MG63 (cell line): ENCODE results near the gene GPX1. TPM values are rescaled to one million over a fixed set of nuclear protein-coding genes. Genes with fewer than 3 reads are reported as not detected.
"Not testable (repeated sequence)": the region's sequence is repeated elsewhere in the genome, so short reads cannot be mapped to it uniquely, and the experiment has no call there.

ENCODE experiments used
- DNase-seq: peaks from one replicate; pipeline ENCODE4 v3.0.0-alpha.2; 2020
- H3K27me3 ChIP-seq: fragments of 250-450 bp; sonication (Bioruptor Pico); 2 replicates; pipeline ENCODE4 v1.5.1; 2020; ENCODE audit warnings: mild to moderate bottlenecking, moderate library complexity
- H3K36me3 ChIP-seq: fragments of 250-450 bp; sonication (Bioruptor Pico); 2 replicates; pipeline ENCODE4 v1.5.1; 2020; ENCODE audit warnings: mild to moderate bottlenecking, moderate library complexity
- H3K4me3 ChIP-seq: fragments of 250-450 bp; sonication (Bioruptor Pico); 2 replicates; pipeline ENCODE4 v1.5.1; 2020; ENCODE audit warnings: mild to moderate bottlenecking, moderate library complexity
- H3K9me3 ChIP-seq: fragments of 250-450 bp; sonication (Bioruptor Pico); 2 replicates; pipeline ENCODE4 v1.5.1; 2020; ENCODE audit warnings: mild to moderate bottlenecking, moderate library complexity
- total RNA-seq: library from RNA; depleted of rRNA; stranded (reverse); fragments of >200 nt; shearing (Covaris generic); gene quantifications from 2 replicates; pipeline ENCODE4 v1.2.3, GENCODE V29; 2014; ENCODE audit warnings: low replicate concordance; rRNA removed

GPX1 gene
- total RNA-seq, result 74.0 and 247 TPM in 2 replicates

DNA sequence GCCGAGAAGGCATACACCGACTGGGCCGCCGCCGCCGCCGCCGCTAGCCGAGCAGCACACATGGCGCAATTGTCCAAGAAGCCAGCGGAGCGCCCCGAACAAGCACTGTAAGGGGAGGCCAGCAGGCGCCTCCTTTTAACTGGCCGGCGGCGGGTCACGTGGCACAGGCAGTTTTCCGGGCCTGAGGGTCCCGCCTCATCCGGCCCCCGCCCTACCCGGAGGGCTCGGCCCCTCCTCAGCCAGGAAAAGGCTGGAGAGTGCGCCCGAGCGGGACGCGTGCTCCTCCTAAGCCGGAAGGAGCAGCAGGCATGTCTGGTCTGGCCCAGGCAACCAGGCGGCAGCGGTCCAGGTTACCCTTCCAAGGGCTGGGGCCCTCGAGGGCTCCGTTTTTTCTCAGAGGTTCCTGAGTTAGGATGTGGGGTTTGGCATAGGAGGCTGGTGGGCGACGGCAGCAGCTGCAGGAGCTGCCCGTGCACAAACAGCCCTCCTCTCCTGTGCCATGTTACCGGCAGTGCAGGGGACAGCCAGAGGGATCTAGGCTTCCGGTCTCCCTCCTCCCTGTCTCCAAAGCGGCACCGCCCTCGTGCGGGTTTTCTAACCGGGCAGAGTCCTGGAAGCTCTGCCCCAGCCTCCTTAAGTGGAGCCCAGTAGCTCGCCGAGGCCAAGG lies at the start of gene GPX1:
GPX1 (minus strand) TSS at position 137 of the 667 bp plus-strand sequence; CDS start at position 62, 75 bp downstream.
- H3K9me3 ChIP-seq, result no peaks in the 10 kb centered on the region
- no peaks in the 10 kb centered on the region for H3K27me3 ChIP-seq
- H3K4me3 ChIP-seq, result peak within 1 kb of the TSS; percentile 69
- DNase-seq, result peak; percentile 96
- H3K36me3 ChIP-seq, result peaks cover 40% of the 10 kb centered on the region

DNA sequence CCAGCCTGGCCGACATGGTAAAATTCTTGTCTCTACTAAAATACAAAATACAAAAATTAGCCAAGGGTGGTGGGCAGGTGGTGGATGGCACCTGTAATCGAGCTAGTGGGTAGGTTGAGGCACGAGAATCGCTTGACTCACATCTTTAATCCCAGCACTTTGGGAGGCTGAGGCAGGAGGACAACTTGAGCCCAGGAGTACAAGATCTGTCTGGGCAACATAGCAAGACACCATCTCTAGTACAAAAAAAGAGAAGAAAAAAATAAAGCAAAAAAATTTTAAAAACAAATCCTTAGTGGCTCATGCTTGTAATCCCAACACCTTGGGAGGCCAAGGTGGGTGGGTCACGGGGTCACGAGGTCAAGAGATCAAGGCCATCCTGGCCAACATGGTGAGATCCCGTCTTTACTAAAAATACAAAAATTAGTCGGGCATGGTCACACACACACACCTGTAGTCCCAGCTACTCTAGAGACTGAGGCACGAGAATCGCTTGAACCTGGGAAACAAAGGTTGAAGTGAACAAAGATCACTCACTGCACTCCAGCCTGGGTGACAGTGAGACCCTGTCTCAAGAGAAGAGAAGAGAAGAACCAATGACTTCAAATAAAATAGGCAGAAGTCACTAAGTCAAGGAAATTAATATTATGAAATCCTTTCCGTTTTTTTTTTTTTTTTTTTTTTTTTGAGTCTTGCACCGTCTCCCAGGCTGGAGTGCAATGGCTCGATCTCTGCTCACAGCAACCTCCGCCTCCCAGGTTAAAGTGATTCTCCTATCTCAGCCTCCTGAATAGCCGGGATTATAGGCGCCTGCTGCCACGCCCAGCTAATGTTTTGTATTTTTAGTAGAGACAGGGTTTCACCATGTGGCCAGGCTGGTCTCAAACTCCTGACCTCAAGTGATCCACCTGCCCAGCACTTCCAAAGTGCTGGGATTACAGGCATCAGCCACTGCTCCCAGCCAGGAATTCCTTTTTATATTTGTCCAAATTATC lies 48.7 kb upstream of the GPX1 start:
- H3K27me3 ChIP-seq, result no peaks in the 10 kb centered on the region
- peaks cover 10% of the 10 kb centered on the region for H3K36me3 ChIP-seq
- no peak overlapping the region for H3K4me3 ChIP-seq
- no peaks in the 10 kb centered on the region for H3K9me3 ChIP-seq
- no peak for DNase-seq

DNA sequence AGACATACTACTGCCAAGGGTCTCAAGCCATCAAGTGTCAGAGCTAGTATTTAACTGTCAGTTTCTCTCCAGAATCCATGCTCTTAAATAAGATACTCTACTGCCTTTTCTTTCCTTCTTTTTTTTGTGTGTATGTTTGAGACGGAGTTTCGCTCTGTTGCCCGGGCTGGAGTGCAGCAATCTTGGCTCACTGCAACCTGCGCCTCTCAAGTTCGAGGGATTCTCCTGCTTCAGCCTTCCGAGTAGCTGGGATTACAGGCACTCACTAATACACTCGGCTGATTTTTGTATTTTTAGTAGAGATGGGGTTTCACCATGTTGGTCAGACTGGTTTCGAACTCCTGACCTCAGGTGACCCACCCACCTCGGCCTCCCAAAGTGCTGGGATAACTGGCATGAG lies 47.4 kb upstream of the GPX1 start:
- not testable (repeated sequence) for H3K4me3 ChIP-seq, DNase-seq, H3K27me3 ChIP-seq, H3K9me3 ChIP-seq, H3K36me3 ChIP-seq

DNA sequence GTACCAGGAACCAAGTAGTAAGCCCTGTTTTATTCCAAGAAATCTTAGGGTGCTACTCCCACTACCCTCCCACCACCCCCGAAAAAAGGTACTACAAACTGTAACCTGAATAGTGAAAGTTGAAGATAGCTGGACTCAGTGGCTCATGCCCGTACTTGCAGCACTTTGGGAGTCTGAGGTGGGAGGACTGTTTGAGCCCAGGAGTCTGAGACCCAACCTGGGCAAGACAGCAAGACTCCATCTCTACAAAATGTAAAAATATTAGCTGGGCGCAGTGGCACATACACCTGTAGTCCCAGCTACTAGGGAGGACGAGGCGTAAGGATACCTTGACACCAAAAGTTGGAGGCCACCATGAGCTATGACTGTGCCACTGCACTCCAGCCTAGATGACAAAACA lies 45.7 kb upstream of the GPX1 start:
- no peak for DNase-seq

DNA sequence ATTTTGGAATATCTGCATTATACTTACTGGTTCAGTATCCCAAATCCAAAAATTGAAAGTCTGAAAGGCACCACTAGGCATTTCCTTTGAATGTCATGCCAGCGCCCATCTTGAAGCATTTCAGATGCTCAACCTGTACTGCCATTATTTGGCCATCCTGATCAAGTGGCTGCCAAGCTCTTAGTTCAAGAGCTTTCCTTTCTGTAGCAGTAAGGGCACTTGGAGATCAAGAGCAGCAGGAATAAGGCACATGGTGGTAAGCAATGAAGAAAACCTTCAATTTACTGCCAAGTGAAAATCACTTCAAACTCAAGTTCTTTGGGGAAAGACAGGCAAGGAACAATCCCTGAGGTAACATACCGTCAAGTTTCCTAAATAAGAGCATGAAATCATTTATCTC lies 43.6 kb upstream of the GPX1 start:
- H3K36me3 ChIP-seq, result peaks cover 3% of the 10 kb centered on the region
- no peak overlapping the region for H3K4me3 ChIP-seq
- H3K9me3 ChIP-seq, result no peaks in the 10 kb centered on the region
- no peaks in the 10 kb centered on the region for H3K27me3 ChIP-seq
- DNase-seq, result no peak

More for the DNA sequence above, 45.7 kb upstream of the GPX1 start:
- H3K9me3 ChIP-seq, result no peaks in the 10 kb centered on the region
- no peak overlapping the region for H3K4me3 ChIP-seq
- H3K36me3 ChIP-seq, result no peaks in the 10 kb centered on the region; the same call in none of the 2 replicates
- H3K27me3 ChIP-seq, result no peaks in the 10 kb centered on the region

DNA sequence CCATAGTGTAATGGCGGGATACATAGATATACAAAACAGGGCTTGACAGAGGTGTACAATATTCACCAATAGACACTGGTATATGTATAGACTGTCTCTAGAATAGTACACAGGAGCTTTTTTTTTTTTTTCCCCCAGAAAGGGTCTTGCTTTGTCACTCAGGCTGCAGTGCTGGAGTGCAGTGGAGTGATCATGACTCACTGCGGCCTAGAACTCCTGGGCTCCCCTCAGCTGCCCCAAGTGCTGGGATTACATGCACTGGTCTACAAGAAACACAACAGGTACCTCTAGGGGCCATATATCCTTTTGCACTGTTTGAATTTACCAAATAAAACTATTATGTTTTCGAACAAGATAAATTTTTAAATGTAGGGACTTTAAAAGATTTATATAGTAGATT lies 41.3 kb upstream of the GPX1 start:
- DNase-seq, result no peak
- peaks cover 13% of the 10 kb centered on the region for H3K36me3 ChIP-seq
- no peaks in the 10 kb centered on the region for H3K9me3 ChIP-seq

DNA sequence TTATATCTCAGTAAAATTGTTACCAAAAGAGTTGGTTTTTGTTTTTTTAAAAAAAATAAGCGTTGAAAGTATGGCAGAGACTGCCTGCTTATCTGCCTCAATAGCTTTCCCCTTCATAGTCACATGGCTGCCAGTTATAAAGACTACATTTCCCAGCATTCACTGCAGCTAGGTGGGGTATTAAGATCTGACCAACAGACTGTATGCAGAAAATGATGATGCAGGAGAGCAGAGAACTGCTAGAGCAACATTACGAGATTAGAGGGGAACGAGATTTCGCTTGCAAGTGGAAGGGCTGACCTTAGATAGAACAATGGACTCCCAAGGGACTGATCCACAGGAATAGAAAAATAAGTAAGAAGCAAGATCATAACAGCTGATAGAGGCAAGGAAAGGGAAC lies 39.3 kb upstream of the GPX1 start:
- H3K36me3 ChIP-seq, result peaks cover 17% of the 10 kb centered on the region
- no peaks in the 10 kb centered on the region for H3K9me3 ChIP-seq
- no peak for DNase-seq
- no peak overlapping the region for H3K4me3 ChIP-seq
- H3K27me3 ChIP-seq, result no peaks in the 10 kb centered on the region

More for the DNA sequence above, 41.3 kb upstream of the GPX1 start:
- Histone ChIP-seq H3K27me3 (no peaks in the 10 kb centered on the region), H3K4me3 (no peak overlapping the region)

DNA sequence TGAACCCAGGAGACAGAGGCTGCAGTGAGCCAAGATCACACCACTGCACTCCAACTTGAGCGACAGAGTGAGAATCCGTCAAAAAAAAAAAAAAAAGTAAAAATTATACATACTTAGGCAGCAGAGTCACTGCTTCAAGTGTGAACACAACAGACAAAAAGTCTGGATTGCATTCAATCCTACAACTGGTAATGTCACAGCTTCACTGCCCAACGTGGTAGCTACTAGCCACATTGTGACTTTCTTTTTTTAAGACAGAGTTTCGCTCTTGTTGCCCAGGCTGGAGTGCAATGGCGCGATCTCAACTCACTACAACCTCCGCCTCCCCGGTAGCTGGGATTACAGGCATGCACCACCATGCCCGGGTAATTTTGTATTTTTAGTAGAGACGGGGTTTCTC lies 33.2 kb upstream of the GPX1 start:
- DNase-seq, H3K9me3 ChIP-seq, H3K27me3 ChIP-seq, H3K4me3 ChIP-seq: not testable (repeated sequence)
- peaks cover 12% of the 10 kb centered on the region for H3K36me3 ChIP-seq

DNA sequence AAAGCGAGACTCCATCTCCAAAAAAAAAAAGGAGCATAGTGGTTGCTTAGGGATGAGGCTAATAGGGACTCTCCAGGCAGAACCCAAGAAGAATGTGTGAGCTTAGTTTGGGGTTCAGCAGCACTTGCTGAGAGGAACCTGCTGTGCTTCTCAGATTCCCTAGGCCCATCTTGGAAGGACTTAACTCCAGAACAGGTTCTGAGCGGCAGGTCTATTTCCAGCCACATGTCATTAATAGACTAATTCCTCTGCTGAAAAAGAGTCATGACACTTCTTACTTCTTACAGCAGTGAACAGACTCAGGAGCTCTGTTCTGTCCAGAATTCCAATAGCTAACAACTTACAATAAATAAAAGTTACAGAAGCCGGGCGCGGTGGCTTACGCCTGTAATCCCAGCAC lies 31.1 kb upstream of the GPX1 start:
- no peak overlapping the region for H3K4me3 ChIP-seq
- H3K27me3 ChIP-seq, result no peaks in the 10 kb centered on the region
- H3K9me3 ChIP-seq, result no peaks in the 10 kb centered on the region
- peaks cover 3% of the 10 kb centered on the region for H3K36me3 ChIP-seq
- no peak for DNase-seq

DNA sequence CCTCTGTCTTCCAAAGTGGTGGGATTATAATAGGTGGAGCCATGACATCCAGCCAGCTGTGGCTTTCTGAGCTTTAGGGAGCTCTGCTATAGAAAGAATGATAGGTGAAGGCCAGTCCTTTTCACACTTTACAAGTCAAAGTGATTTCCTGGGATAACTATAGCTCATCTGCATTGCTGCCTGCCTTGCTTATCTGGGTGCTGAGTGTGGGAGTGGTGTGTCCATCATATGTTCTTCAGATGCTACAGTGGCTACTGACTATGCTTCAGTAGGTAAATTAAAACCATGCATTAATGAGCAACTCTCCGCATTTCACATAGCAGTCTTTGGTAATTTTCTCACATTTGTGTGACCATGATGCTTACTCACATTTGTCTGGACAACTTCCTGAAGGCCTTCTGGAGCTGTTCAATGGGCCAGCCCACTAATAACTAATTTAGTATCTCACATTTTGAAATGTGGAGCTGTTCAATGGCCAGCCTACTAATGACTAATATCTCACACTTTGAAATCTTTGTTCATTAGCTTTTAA lies 30.2 kb upstream of the GPX1 start:
- no peaks in the 10 kb centered on the region for H3K27me3 ChIP-seq
- DNase-seq, result no peak
- no peaks in the 10 kb centered on the region for H3K9me3 ChIP-seq
- no peak overlapping the region for H3K4me3 ChIP-seq
- H3K36me3 ChIP-seq, result no peaks in the 10 kb centered on the region; the same call in 1 of the 2 replicates

DNA sequence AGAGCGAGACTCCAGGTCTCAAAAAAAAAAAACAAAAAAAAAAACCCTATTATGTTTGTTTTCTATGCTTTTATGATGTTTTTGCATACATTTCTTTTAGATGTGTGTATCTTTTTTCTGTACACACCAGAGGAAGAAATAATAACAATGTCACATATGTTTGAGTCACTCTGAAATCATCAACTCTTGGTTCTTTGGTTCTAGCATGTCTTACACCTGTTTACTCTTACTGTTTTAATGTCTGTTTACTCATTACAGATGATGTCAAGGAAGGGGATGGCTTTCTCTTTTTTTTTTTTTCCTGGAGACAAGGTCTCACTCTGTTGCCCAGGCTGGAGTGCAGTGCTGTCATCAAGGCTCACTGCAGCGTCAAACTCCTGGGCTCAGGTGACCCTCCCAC lies 29.6 kb upstream of the GPX1 start:
- no peak for DNase-seq
- no peaks in the 10 kb centered on the region; the same call in 1 of the 2 replicates for H3K36me3 ChIP-seq
- no peaks in the 10 kb centered on the region for H3K9me3 ChIP-seq
- no peaks in the 10 kb centered on the region for H3K27me3 ChIP-seq
- H3K4me3 ChIP-seq, result no peak overlapping the region

DNA sequence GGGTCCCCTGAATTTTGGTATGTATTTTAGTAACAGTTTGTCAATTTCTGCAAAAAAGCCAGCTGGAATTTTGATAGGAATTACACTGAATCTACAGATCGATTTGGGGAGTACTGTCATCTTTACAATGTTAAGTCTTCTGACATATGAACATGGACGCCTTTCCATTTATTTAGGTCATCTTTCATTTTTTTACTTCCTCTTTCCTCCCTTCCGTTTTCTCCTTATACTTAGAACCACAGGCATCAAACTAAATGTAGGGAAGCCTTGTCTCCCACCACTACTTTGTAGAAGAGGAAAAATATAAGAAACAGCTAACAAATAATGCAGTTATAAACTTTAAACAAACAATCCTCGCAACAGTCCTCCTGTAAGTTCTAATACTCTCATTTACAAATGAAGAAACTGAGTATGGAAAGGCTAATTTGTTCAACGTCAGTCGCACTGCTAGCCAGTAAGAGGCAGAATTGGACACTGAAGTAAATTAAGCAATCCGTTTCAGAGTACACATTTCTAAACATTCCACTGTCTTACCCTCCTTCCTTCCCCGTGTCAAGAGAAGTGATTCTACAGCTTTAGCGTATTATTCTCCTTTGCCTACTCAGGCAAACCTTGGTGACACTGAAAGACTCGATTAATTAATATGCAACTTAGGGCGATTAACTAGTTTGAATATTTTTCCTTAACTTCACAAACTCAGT lies 28.1 kb upstream of the GPX1 start:
- Histone ChIP-seq H3K36me3 (no peaks in the 10 kb centered on the region; the same call in 1 of the 2 replicates), H3K4me3 (no peak overlapping the region), H3K9me3 (no peaks in the 10 kb centered on the region), H3K27me3 (no peaks in the 10 kb centered on the region)
- DNase-seq, result no peak

DNA sequence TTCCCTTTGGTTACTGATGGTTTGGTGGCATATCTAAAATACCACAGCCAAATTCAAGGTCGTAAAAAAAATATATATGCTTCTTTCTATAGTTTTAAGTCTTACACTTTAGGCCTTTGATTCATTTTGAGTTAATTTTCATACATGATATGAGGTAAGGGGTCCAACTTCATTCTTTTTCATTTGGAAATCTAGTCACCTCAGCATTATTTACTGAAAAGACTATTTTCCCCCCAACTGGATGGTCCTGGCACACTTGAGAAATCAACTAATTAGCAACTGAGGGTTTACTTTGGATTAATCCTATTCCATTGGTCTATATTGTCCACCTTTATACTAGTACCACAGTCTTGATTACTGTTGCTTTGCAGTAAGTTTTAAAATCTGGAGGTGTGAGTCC lies 27.5 kb upstream of the GPX1 start:
- DNase-seq, result no peak
- H3K27me3 ChIP-seq, result no peaks in the 10 kb centered on the region
- H3K4me3 ChIP-seq, result no peak overlapping the region
- no peaks in the 10 kb centered on the region for H3K9me3 ChIP-seq
- no peaks in the 10 kb centered on the region; the same call in 1 of the 2 replicates for H3K36me3 ChIP-seq

DNA sequence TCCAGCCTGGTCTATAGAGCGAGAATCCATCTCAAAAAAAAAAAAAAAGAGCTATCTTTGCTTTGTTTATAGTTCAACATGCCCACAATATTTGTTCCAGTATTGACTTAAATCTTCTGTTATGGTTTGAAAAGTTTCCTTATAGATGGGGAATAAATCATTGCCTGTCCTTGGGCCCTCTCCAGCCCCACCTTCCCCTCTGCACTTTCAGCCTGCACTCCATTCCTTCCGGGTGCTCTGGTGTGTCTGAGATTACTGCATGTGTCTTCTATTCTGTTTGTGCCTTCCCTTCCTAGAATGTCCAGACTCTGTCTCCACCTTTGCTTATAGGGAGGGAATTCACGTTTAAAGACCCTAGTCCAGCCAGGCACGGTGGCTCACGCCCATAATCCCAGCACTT lies 25.2 kb upstream of the GPX1 start:
- Histone ChIP-seq H3K36me3 (no peaks in the 10 kb centered on the region; the same call in 1 of the 2 replicates), H3K9me3 (no peaks in the 10 kb centered on the region), H3K4me3 (no peak overlapping the region), H3K27me3 (no peaks in the 10 kb centered on the region)
- no peak for DNase-seq

DNA sequence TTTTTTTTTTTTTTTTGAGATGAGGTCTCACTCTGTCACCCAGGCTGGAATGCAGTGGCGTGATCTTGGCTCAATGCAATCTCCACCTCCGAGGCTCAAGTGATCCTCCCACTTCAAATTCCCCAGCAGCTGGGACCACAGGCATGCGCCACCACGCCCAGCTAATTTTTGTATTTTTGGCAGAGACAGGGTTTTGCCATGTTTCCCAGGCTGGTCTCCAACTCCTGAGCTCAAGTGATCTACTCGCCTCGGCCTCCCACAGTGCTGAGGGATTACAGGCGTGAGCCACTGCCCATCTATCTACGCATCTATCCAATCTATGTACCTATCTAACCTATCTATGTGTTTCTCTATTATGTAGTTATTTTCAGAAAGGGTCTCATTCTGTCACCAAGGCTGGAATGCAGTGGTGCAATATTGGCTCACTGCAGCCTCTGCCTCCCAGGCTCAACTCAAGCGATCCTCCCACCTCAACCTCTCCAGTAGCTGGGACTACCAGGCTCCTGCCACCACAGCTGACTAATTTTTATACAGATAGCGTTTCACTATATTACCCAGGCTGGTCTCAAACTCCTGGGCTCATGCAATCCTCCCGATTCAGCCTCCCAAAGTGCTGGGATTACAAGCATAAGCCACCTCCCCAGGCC lies 20.2 kb upstream of the GPX1 start:
- DNase-seq, result peak; percentile 86
- no peaks in the 10 kb centered on the region for H3K27me3 ChIP-seq
- no peak overlapping the region for H3K4me3 ChIP-seq
- H3K9me3 ChIP-seq, result no peaks in the 10 kb centered on the region
- peaks cover 11% of the 10 kb centered on the region for H3K36me3 ChIP-seq

DNA sequence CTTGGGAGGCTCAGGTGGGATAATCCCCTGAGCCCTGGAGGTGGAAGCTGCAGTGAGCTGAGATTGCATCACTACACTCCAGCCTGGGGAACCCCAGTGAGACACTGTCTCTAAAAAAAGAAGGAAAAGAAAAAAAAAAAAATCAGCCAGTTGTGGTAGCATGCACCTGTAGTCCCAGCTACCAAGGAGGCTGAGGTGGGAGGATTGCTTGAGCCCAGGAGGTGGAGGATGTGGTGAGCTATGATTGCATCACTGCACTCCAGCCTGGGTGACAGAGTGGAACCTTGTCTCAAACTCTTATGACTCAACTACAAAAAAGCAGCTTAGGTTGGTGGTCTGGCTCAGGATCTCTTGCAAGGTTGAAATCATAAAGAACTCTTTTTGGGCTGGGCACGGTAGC lies 19.3 kb upstream of the GPX1 start:
- Histone ChIP-seq H3K9me3 (no peaks in the 10 kb centered on the region), H3K27me3 (no peaks in the 10 kb centered on the region), H3K4me3 (no peak overlapping the region), H3K36me3 (peaks cover 19% of the 10 kb centered on the region)
- DNase-seq, result peak; percentile 33
